Stimulated activated CD8-positive, alpha-beta memory T cell treated with anti-CD3 and anti-CD28 coated beads, Interleukin-12 subunit alpha, Interleukin-12 subunit beta, amount 100 ng/mL, for 1 hour (primary cell): Measurements from ENCODE around the gene L3MBTL1.

ENCODE experiments used
- DNase-seq: peaks from one replicate; pipeline ENCODE4 v3.0.0-alpha.2; 2020; ENCODE audit warnings: low read depth

L3MBTL1 gene

DNA sequence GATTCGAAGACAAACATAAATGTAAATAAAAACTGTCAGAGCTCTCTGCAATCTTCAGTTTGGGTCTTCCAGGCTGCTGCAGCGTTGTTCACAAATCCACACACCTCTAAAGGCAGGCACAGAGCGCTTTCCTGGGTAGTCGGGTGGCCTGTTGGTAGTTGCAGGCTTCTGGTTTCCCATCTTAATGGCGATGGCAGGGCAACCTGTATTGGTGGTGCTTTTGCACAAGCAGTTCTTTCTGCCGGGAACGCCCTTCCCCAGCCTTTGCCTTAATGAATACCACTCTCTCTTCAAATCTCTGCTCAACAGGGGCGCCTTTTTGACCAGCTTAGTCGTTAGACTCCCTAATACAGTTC is 82.5 kb downstream of the L3MBTL1 start:
- DNase-seq, result no peak

DNA sequence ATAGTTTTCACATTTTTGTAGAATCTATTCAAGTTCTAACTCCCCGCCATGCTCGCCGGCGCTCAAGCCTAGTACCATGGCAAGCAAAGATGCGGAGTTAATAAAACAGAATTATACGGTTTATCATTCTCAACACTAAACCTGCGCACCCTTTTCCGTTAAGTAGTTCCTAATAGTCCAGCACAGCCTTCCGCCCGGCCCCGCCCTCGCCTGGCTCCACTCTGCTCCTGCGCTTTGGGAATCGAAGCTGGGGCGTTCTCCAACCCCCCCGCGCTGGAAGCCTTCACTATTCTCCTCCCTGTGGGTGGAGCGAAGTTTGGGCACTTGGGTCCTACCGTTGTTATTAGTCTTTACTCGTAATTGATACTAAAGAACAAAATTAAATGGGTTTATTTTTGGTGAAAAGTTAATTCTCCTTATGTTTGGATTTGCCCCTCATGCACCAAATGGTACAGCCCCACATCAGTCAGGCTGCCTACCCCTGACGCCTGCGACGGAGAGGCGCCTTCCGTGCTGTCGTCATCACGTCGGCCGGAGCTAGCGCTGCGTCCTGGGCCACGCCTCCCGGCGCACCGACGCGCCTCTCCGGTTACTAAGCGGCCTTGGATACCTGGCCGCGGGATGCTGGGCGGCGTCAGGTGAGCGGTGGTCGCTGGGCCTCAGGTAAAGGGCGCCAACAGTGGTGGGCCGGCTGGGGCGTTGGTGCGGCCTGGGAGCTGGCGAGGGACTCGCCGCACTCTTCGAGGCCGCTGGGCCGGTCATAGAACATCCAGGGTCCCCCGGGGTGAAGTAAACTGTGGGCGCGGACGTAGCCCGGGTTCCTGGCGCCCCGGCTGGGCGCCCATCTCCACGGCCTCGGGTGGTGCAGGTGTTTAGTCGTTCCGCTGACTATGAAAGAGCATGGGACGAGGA is 83.2 kb downstream of the L3MBTL1 start, which contains the start of gene IFT52:
Gene IFT52, plus strand, starts transcription at position 546 of the 912 bp plus-strand sequence. CDS start 3,762 bp downstream, outside the sequence.
- peak; percentile 75 for DNase-seq
